Uterus (tissue), 2 donors: ENCODE results near the gene FGFR3.

ENCODE experiments used
- CTCF ChIP-seq, 4 experiments: fragments of 200-600 bp in 2 of 4; fragments of 450-650 bp in 2 of 4; sonication (generic) in 2 of 4; IDR thresholded peaks; one replicate each; pipeline ENCODE4 v1.5.1; 2016 to 2019; ENCODE audit warnings: antibody characterized with exemption in 4 of 4, mild to moderate bottlenecking in 2 of 4, moderate library complexity in 1 of 4
- POLR2A ChIP-seq, 2 donors: fragments of 450-650 bp; IDR thresholded peaks; one replicate each; pipeline ENCODE4 v1.6.1; 2016; ENCODE audit warnings: antibody characterized with exemption in 2 of 2, mild to moderate bottlenecking in 1 of 2, moderate library complexity in 1 of 2

- no peak for TF ChIP-seq POLR2A (IDR thresholded peaks at IDR 0.05)
- TF ChIP-seq CTCF (IDR thresholded peaks at IDR 0.05) = no peak
Measured at GRCh38 chr4:1798580-1799386, 5.7 kb downstream of the FGFR3 start.
